GM21528 (cell line): ENCODE measurements around the gene EPHA6.
"Not testable (repeated sequence)": the region's sequence is repeated elsewhere in the genome, so short reads cannot be mapped to it uniquely, and the experiment has no call there.

ENCODE experiments used
- ATAC-seq: cut with Tn5 transposase; IDR thresholded peaks from one replicate; pipeline ENCODE4 v1.9.1; 2021; ENCODE audit warnings: mild to moderate bottlenecking, moderate library complexity; ENCODE audit not compliant: unreplicated experiment, low FRiP score

EPHA6 gene

GRCh38 chr3:97550408-97550807, 736.0 kb downstream of the EPHA6 start:
- no peak for ATAC-seq

GRCh38 chr3:97552186-97552585, 737.8 kb downstream of the EPHA6 start:
- ATAC-seq = no peak

GRCh38 chr3:97575742-97576141, 761.3 kb downstream of the EPHA6 start:
- no peak for ATAC-seq

- ATAC-seq = no peak
Measured at GRCh38 chr3:97576221-97576620, 761.8 kb downstream of the EPHA6 start.

- ATAC-seq = no peak
Measured at GRCh38 chr3:97579365-97579764, 765.0 kb downstream of the EPHA6 start.

GRCh38 chr3:97610626-97611025, 796.2 kb downstream of the EPHA6 start:
- ATAC-seq = no peak

- no peak for ATAC-seq
Measured at GRCh38 chr3:97612632-97613031, 798.2 kb downstream of the EPHA6 start.

GRCh38 chr3:97613139-97613538, 798.7 kb downstream of the EPHA6 start:
- ATAC-seq = no peak

GRCh38 chr3:97620514-97620913, 806.1 kb downstream of the EPHA6 start:
- not testable (repeated sequence) for ATAC-seq

GRCh38 chr3:97636465-97636864, 822.1 kb downstream of the EPHA6 start:
- ATAC-seq = no peak

GRCh38 chr3:97646932-97647331, 832.5 kb downstream of the EPHA6 start:
- no peak for ATAC-seq

GRCh38 chr3:97647441-97647982, 833.1 kb downstream of the EPHA6 start:
- no peak for ATAC-seq

- ATAC-seq = no peak
Measured at GRCh38 chr3:97655971-97656370, 841.6 kb downstream of the EPHA6 start.

- no peak for ATAC-seq
Measured at GRCh38 chr3:97656638-97657037, 842.2 kb downstream of the EPHA6 start.

GRCh38 chr3:97658668-97659285, 844.4 kb downstream of the EPHA6 start:
- peak; percentile 63 for ATAC-seq

GRCh38 chr3:97662264-97662663, 847.9 kb downstream of the EPHA6 start:
- ATAC-seq = no peak

- ATAC-seq = no peak
Measured at GRCh38 chr3:97662762-97663161, 848.4 kb downstream of the EPHA6 start.

- ATAC-seq = no peak
Measured at GRCh38 chr3:97665896-97666295, 851.5 kb downstream of the EPHA6 start.

- ATAC-seq = no peak
Measured at GRCh38 chr3:97670952-97671351, 856.6 kb downstream of the EPHA6 start.

- no peak for ATAC-seq
Measured at GRCh38 chr3:97673357-97673997, 859.1 kb downstream of the EPHA6 start.

- no peak for ATAC-seq
Measured at GRCh38 chr3:97674461-97674860, 860.1 kb downstream of the EPHA6 start.

GRCh38 chr3:97680210-97680609, 865.8 kb downstream of the EPHA6 start:
- ATAC-seq = no peak
